ENCODE measurements around the gene NRG3.

NRG3 gene

DNA sequence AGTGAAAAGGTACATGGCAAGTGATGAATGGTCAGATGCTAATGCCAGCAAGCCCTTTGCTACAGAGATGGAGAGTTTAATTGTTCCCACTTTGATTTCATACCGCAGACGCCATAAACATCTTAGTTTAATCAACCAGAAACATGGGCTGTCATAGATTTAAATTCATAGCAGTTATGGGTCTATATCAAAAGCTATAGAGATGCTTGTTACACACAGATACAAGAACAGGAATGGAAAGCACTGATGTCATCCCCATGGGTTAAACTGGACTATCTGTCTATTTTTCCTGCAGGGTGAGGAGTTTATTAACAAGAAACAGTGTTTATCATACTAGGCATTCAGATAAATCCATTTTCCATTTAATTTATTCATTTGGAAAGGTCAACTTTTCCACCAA, 409.2 kb downstream of the NRG3 start:
- Histone ChIP-seq H3K4me1 (ENCODE audit: control insufficient read depth in 2 of 2, insufficient read depth in 2 of 2, low read length in 2 of 2) (no peaks in the 10 kb centered on the region), H3K4me3 (ENCODE audit: low read length in 2 of 2) (no peak overlapping the region), H3K36me3 (ENCODE audit: control insufficient read depth in 2 of 2, insufficient read depth in 2 of 2, low read length in 2 of 2) (no peaks in the 10 kb centered on the region), H3K27ac (ENCODE audit: low read depth in 2 of 2, low read length in 2 of 2) (no peak overlapping the region), H3K9ac (ENCODE audit: low read depth in 1 of 2, low read length in 2 of 2) (no peak overlapping the region), H3K27me3 (ENCODE audit: control insufficient read depth in 2 of 2, insufficient read depth in 2 of 2, low read length in 2 of 2) (no peaks in the 10 kb centered on the region), H3K9me3 (ENCODE audit: control insufficient read depth in 2 of 2, low read length in 2 of 2) (no peaks in the 10 kb centered on the region)

DNA sequence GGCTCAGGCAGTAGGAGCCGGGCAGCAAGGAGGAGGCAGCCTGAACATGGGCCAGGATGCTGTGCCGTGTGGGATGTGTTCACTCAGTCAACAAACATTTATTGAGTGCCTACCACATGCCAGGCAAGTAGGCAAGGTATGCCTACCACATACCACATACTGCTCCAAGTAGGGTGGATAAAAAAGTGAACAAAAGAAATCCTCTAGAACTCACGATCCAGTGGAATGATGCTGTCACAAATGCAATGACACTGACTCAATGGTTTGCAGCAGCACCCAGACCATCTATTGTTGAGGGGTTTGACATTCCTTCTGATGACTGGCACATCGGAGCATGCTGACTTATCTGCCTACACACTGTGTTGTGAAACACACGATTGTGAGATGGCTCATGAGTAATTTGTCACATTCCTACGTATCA, 413.5 kb downstream of the NRG3 start:
- Histone ChIP-seq H3K4me3 (ENCODE audit: low read length in 2 of 2) (no peak overlapping the region), H3K27me3 (ENCODE audit: control insufficient read depth in 2 of 2, insufficient read depth in 2 of 2, low read length in 2 of 2) (no peaks in the 10 kb centered on the region), H3K36me3 (ENCODE audit: control insufficient read depth in 2 of 2, insufficient read depth in 2 of 2, low read length in 2 of 2) (no peaks in the 10 kb centered on the region), H3K27ac (ENCODE audit: low read depth in 2 of 2, low read length in 2 of 2) (no peak overlapping the region), H3K9ac (ENCODE audit: low read depth in 1 of 2, low read length in 2 of 2) (no peak overlapping the region), H3K4me1 (ENCODE audit: control insufficient read depth in 2 of 2, insufficient read depth in 2 of 2, low read length in 2 of 2) (no peaks in the 10 kb centered on the region), H3K9me3 (ENCODE audit: control insufficient read depth in 2 of 2, low read length in 2 of 2) (no peaks in the 10 kb centered on the region)

DNA sequence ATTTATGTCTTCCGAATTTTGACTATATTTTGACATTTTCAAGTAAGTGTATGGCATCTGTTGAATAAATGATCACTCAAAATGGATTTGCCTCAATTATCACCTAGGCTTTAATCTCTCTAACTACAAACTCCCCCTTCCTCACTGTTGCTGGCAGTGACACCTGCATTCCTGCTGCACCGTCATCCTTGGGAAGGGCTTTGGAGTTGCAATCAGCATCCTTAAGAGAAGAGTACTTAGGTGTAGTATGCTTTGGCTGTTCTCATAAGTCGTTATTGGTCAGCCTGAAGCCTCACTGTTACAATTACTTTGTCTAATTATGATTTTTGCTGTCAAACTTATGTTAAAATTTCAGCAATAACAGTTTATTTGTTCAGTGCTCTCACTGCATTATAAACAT, 415.0 kb downstream of the NRG3 start:
- no peaks in the 10 kb centered on the region for H3K36me3 ChIP-seq (ENCODE audit: control insufficient read depth in 2 of 2, insufficient read depth in 2 of 2, low read length in 2 of 2)
- no peak overlapping the region for H3K27ac ChIP-seq (ENCODE audit: low read depth in 2 of 2, low read length in 2 of 2)
- H3K4me1 ChIP-seq (ENCODE audit: control insufficient read depth in 2 of 2, insufficient read depth in 2 of 2, low read length in 2 of 2) = no peaks in the 10 kb centered on the region

DNA sequence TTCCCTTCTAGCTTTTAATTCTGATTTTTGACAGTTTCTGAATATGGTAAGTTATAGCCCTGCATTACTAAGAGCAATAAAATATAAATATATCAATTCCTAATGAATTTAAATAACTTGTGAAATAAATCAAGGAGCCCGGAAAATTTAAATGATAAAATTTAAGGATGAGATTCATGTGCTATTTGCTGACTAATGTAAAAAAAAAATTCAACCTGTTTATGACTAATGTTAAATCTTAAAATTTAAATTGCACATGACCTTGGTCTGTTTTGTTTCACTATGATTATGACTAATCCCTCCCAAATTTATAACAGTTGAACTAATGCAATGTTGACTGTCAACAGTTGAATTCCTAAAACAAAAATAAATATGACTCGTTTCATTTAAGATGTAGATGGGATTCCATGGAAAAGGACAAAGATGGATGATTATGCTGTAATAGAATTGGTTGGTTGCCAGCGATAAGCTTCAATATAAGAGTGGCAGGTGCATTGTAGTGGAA, 419.9 kb downstream of the NRG3 start:
- H3K36me3 ChIP-seq (ENCODE audit: control insufficient read depth in 2 of 2, insufficient read depth in 2 of 2, low read length in 2 of 2) = no peaks in the 10 kb centered on the region
- H3K27me3 ChIP-seq (ENCODE audit: control insufficient read depth in 2 of 2, insufficient read depth in 2 of 2, low read length in 2 of 2) = no peaks in the 10 kb centered on the region
- H3K9me3 ChIP-seq (ENCODE audit: control insufficient read depth in 2 of 2, low read length in 2 of 2) = no peaks in the 10 kb centered on the region
- no peaks in the 10 kb centered on the region for H3K4me1 ChIP-seq (ENCODE audit: control insufficient read depth in 2 of 2, insufficient read depth in 2 of 2, low read length in 2 of 2)
- H3K9ac ChIP-seq (ENCODE audit: low read depth in 1 of 2, low read length in 2 of 2) = no peak overlapping the region
- H3K27ac ChIP-seq (ENCODE audit: low read depth in 2 of 2, low read length in 2 of 2) = no peak overlapping the region
- H3K4me3 ChIP-seq (ENCODE audit: low read length in 2 of 2) = no peak overlapping the region

More for the DNA sequence above, 415.0 kb downstream of the NRG3 start:
- Histone ChIP-seq H3K9ac (ENCODE audit: low read depth in 1 of 2, low read length in 2 of 2) (no peak overlapping the region), H3K4me3 (ENCODE audit: low read length in 2 of 2) (no peak overlapping the region), H3K27me3 (ENCODE audit: control insufficient read depth in 2 of 2, insufficient read depth in 2 of 2, low read length in 2 of 2) (no peaks in the 10 kb centered on the region), H3K9me3 (ENCODE audit: control insufficient read depth in 2 of 2, low read length in 2 of 2) (no peaks in the 10 kb centered on the region)

DNA sequence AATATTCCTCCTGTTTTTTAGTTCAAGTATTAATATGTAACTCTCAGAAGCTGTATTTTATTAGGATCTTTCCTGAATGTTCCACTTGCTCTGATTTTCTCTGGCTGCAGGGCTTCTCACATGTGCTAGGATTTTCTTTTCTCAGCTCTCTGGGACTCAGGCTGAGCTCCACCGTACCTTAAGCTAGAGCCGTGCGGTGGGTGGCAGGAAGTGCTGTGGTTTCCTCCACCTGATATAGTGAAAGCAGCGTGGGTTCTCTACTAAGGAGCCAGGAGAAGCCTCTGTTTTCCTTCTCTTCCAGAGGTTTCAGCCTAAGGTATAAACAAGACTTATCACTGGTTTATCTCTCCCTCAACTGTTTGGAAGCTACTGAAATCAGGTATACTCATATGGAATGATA, 433.6 kb downstream of the NRG3 start:
- H3K27me3 ChIP-seq (ENCODE audit: control insufficient read depth in 2 of 2, insufficient read depth in 2 of 2, low read length in 2 of 2) = no peaks in the 10 kb centered on the region
- H3K27ac ChIP-seq (ENCODE audit: low read depth in 2 of 2, low read length in 2 of 2) = no peak overlapping the region
- no peak overlapping the region for H3K4me3 ChIP-seq (ENCODE audit: low read length in 2 of 2)

DNA sequence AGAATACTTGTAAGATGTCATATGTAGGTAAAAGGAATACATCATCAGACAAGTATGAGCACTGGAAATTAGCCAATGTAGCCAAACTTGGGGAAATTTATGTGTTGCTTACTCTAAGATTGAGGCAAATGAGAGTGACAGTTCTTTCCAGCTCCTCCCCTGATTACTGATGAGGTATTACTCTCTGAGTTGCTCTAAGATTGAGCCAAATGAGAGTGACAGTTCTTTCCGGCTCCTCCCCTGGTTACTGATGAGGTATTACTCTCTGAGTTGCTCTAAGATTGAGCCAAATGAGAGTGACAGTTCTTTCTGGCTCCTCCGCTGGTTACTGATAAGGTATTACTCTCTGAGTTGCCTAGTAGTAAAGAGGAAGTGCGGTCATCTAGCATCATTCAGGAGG, 435.8 kb downstream of the NRG3 start:
- Histone ChIP-seq H3K27ac (ENCODE audit: low read depth in 2 of 2, low read length in 2 of 2) (no peak overlapping the region), H3K4me1 (ENCODE audit: control insufficient read depth in 2 of 2, insufficient read depth in 2 of 2, low read length in 2 of 2) (no peaks in the 10 kb centered on the region), H3K36me3 (ENCODE audit: control insufficient read depth in 2 of 2, insufficient read depth in 2 of 2, low read length in 2 of 2) (no peaks in the 10 kb centered on the region), H3K4me3 (ENCODE audit: low read length in 2 of 2) (no peak overlapping the region), H3K27me3 (ENCODE audit: control insufficient read depth in 2 of 2, insufficient read depth in 2 of 2, low read length in 2 of 2) (no peaks in the 10 kb centered on the region), H3K9ac (ENCODE audit: low read depth in 1 of 2, low read length in 2 of 2) (no peak overlapping the region), H3K9me3 (ENCODE audit: control insufficient read depth in 2 of 2, low read length in 2 of 2) (no peaks in the 10 kb centered on the region)

More for the DNA sequence above, 433.6 kb downstream of the NRG3 start:
- Histone ChIP-seq H3K9me3 (ENCODE audit: control insufficient read depth in 2 of 2, low read length in 2 of 2) (no peaks in the 10 kb centered on the region), H3K9ac (ENCODE audit: low read depth in 1 of 2, low read length in 2 of 2) (no peak overlapping the region), H3K4me1 (ENCODE audit: control insufficient read depth in 2 of 2, insufficient read depth in 2 of 2, low read length in 2 of 2) (no peaks in the 10 kb centered on the region), H3K36me3 (ENCODE audit: control insufficient read depth in 2 of 2, insufficient read depth in 2 of 2, low read length in 2 of 2) (no peaks in the 10 kb centered on the region)

DNA sequence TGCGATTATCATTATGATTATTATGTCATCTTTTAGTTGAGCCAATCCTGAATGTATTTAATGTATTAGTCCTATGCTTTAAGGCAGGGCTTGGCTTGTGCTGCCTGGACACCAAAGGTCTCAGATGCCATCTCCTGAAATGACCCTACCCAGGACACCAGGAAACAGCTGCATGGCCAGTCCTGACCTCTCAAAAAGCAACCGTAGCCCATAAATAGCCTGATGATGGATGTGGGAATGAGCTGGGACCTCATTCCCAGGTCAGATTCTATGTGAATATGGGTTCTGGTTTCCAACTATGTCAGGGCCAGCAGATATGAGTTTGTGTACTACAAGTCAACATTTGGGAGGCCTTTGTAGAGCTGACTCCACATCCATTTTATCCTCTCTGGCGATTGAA, 438.4 kb downstream of the NRG3 start:
- no peak overlapping the region for H3K27ac ChIP-seq (ENCODE audit: low read depth in 2 of 2, low read length in 2 of 2)
- no peaks in the 10 kb centered on the region for H3K36me3 ChIP-seq (ENCODE audit: control insufficient read depth in 2 of 2, insufficient read depth in 2 of 2, low read length in 2 of 2)
- no peak overlapping the region for H3K9ac ChIP-seq (ENCODE audit: low read depth in 1 of 2, low read length in 2 of 2)

DNA sequence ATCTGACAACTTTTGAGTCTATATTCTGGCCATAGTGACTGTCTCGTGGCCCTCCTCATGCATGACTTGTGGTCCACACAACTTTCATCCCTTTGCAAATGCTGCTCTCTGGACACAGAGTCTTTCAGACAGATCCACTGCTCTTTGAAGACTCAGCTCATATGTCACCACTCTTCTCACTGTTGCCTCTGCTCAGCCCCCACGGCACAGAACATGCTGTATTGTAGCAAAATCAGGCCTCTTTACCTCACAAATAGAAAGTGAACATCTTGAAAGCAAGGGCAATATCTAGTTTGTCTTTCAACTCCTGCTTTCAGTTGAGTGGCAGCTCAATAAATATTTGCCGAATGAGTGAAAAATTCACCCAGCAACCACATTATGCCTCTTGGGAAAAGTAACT, 443.5 kb downstream of the NRG3 start:
- Histone ChIP-seq H3K27ac (ENCODE audit: low read depth in 2 of 2, low read length in 2 of 2) (no peak overlapping the region), H3K4me1 (ENCODE audit: control insufficient read depth in 2 of 2, insufficient read depth in 2 of 2, low read length in 2 of 2) (no peaks in the 10 kb centered on the region), H3K9ac (ENCODE audit: low read depth in 1 of 2, low read length in 2 of 2) (no peak overlapping the region), H3K27me3 (ENCODE audit: control insufficient read depth in 2 of 2, insufficient read depth in 2 of 2, low read length in 2 of 2) (no peaks in the 10 kb centered on the region), H3K36me3 (ENCODE audit: control insufficient read depth in 2 of 2, insufficient read depth in 2 of 2, low read length in 2 of 2) (no peaks in the 10 kb centered on the region), H3K4me3 (ENCODE audit: low read length in 2 of 2) (no peak overlapping the region), H3K9me3 (ENCODE audit: control insufficient read depth in 2 of 2, low read length in 2 of 2) (no peaks in the 10 kb centered on the region)

More for the DNA sequence above, 438.4 kb downstream of the NRG3 start:
- Histone ChIP-seq H3K9me3 (ENCODE audit: control insufficient read depth in 2 of 2, low read length in 2 of 2) (no peaks in the 10 kb centered on the region), H3K4me1 (ENCODE audit: control insufficient read depth in 2 of 2, insufficient read depth in 2 of 2, low read length in 2 of 2) (no peaks in the 10 kb centered on the region), H3K4me3 (ENCODE audit: low read length in 2 of 2) (no peak overlapping the region), H3K27me3 (ENCODE audit: control insufficient read depth in 2 of 2, insufficient read depth in 2 of 2, low read length in 2 of 2) (no peaks in the 10 kb centered on the region)

DNA sequence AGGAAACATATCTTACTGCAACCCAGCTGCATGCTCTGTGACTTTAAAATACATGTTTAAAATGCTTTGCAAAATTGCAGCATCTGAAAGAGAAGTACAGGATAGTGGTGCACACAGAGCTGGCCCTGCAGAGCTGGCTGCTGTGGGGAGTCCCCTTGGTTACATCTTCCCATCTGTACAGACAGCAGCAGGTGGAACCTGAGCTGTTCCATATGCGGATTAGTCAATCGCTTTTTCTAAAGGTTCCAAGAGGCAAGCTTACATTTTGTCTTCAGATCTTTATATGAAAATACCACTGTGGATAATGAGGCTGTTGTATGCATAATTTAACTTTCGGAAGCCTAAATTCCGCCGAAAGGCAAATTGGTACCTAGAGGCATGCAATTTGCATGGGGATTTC, 444.1 kb downstream of the NRG3 start:
- Histone ChIP-seq H3K4me3 (ENCODE audit: low read length in 2 of 2) (no peak overlapping the region), H3K27me3 (ENCODE audit: control insufficient read depth in 2 of 2, insufficient read depth in 2 of 2, low read length in 2 of 2) (no peaks in the 10 kb centered on the region), H3K9me3 (ENCODE audit: control insufficient read depth in 2 of 2, low read length in 2 of 2) (no peaks in the 10 kb centered on the region), H3K4me1 (ENCODE audit: control insufficient read depth in 2 of 2, insufficient read depth in 2 of 2, low read length in 2 of 2) (no peaks in the 10 kb centered on the region), H3K27ac (ENCODE audit: low read depth in 2 of 2, low read length in 2 of 2) (no peak overlapping the region), H3K36me3 (ENCODE audit: control insufficient read depth in 2 of 2, insufficient read depth in 2 of 2, low read length in 2 of 2) (no peaks in the 10 kb centered on the region), H3K9ac (ENCODE audit: low read depth in 1 of 2, low read length in 2 of 2) (no peak overlapping the region)

DNA sequence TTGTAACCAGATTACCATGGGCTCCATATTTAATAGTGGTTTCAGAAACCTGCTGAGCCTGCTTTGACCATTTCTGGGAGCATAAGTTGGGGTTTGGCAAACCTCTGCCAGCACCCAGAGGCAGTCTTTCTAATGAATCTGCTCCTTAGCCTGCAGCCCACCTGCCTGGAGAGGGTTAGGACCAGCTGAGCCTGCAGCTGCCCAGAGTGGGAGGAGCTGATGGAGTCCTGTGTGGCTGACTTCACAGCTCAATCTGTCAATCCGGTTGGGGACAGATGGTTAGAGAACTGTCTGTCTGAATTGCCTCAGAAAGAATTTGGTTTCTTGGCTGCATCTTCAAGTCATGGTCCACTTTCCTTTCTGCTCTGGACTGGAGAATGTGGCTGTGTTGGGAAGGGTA, 444.6 kb downstream of the NRG3 start:
- Histone ChIP-seq H3K9me3 (ENCODE audit: control insufficient read depth in 2 of 2, low read length in 2 of 2) (no peaks in the 10 kb centered on the region), H3K27ac (ENCODE audit: low read depth in 2 of 2, low read length in 2 of 2) (no peak overlapping the region), H3K9ac (ENCODE audit: low read depth in 1 of 2, low read length in 2 of 2) (no peak overlapping the region), H3K4me3 (ENCODE audit: low read length in 2 of 2) (no peak overlapping the region), H3K4me1 (ENCODE audit: control insufficient read depth in 2 of 2, insufficient read depth in 2 of 2, low read length in 2 of 2) (no peaks in the 10 kb centered on the region), H3K36me3 (ENCODE audit: control insufficient read depth in 2 of 2, insufficient read depth in 2 of 2, low read length in 2 of 2) (no peaks in the 10 kb centered on the region), H3K27me3 (ENCODE audit: control insufficient read depth in 2 of 2, insufficient read depth in 2 of 2, low read length in 2 of 2) (no peaks in the 10 kb centered on the region)

DNA sequence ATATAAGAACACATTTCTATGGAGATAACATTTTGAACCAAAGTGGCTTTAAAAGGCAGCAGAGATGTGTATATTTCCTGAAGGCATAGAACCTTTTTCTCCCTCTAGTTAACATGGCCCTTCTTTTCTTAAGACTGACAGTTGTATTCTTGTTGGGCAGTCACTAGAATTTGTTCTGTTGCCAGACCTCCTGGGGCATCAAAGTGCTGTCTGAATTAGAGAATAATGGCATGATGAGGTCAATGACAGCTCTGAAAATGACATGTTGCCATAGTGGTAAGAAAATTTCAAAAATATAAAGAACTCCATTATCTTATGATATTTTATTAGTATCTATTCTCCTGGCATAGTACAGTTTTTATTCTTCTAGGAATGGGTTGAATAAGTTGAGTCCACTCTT, 446.7 kb downstream of the NRG3 start:
- H3K36me3 ChIP-seq (ENCODE audit: control insufficient read depth in 2 of 2, insufficient read depth in 2 of 2, low read length in 2 of 2) = no peaks in the 10 kb centered on the region
- no peaks in the 10 kb centered on the region for H3K27me3 ChIP-seq (ENCODE audit: control insufficient read depth in 2 of 2, insufficient read depth in 2 of 2, low read length in 2 of 2)
- no peak overlapping the region for H3K4me3 ChIP-seq (ENCODE audit: low read length in 2 of 2)
- no peaks in the 10 kb centered on the region for H3K4me1 ChIP-seq (ENCODE audit: control insufficient read depth in 2 of 2, insufficient read depth in 2 of 2, low read length in 2 of 2)
- no peaks in the 10 kb centered on the region for H3K9me3 ChIP-seq (ENCODE audit: control insufficient read depth in 2 of 2, low read length in 2 of 2)
- no peak overlapping the region for H3K9ac ChIP-seq (ENCODE audit: low read depth in 1 of 2, low read length in 2 of 2)
- no peak overlapping the region for H3K27ac ChIP-seq (ENCODE audit: low read depth in 2 of 2, low read length in 2 of 2)
